GM12875 (cell line): ENCODE results near the gene ADGRE1.

Experiments
- H3K4me3 ChIP-seq: one replicate; pipeline ENCODE4 v1.5.1; 2011; ENCODE audit warnings: low read depth, low read length, control low read depth
- CTCF ChIP-seq: IDR thresholded peaks from 2 replicates; pipeline ENCODE4 v1.5.1; 2011; ENCODE audit warnings: low read depth, mild to moderate bottlenecking, control low read depth, inconsistent platforms, low read length, moderate library complexity, borderline replicate concordance; ENCODE audit not compliant: insufficient read depth

Gene ADGRE1

GRCh38 chr19:6876748-6877147, 10.6 kb upstream of the ADGRE1 start:
- no peak for TF ChIP-seq CTCF
- H3K4me3 ChIP-seq, result no peak overlapping the region

GRCh38 chr19:6877766-6878165, 9.6 kb upstream of the ADGRE1 start:
- no peak overlapping the region for H3K4me3 ChIP-seq
- TF ChIP-seq CTCF, result no peak

- H3K4me3 ChIP-seq, result no peak overlapping the region
- TF ChIP-seq CTCF, result no peak
Measured at GRCh38 chr19:6886277-6886897, 992 bp upstream of the ADGRE1 start.

GRCh38 chr19:6888967-6889366, 1.6 kb downstream of the ADGRE1 start:
- H3K4me3 ChIP-seq, result no peak overlapping the region
- TF ChIP-seq CTCF, result no peak

- no peak for TF ChIP-seq CTCF
- H3K4me3 ChIP-seq, result no peak overlapping the region
Measured at GRCh38 chr19:6890401-6890913, 3.1 kb downstream of the ADGRE1 start.

- no peak overlapping the region for H3K4me3 ChIP-seq
Measured at GRCh38 chr19:6890938-6891337, 3.6 kb downstream of the ADGRE1 start.

More at GRCh38 chr19:6890938-6891337, 3.6 kb downstream of the ADGRE1 start:
- no peak for TF ChIP-seq CTCF
